Measurements from ENCODE around the gene KLF13.

DNA sequence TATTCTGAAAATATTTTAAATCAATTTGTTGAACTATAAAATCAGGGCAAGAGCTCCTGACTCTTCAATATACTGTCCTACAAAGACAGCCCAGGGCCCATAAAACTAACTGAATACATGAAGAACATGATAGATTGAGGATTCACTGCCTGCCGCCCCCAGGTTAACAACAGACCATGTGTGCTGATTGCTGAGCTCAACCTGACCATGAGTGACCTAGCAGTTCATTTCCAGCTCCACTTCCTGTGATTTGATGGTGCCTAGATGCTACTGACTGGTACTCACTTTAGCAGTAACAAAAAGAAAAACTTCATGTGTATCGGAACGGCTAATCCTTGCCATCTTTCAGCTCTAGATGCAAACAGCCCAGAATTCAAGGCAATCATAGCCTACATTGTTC is 9.6 kb upstream of the KLF13 start:
- TF ChIP-seq, protein P1, sequence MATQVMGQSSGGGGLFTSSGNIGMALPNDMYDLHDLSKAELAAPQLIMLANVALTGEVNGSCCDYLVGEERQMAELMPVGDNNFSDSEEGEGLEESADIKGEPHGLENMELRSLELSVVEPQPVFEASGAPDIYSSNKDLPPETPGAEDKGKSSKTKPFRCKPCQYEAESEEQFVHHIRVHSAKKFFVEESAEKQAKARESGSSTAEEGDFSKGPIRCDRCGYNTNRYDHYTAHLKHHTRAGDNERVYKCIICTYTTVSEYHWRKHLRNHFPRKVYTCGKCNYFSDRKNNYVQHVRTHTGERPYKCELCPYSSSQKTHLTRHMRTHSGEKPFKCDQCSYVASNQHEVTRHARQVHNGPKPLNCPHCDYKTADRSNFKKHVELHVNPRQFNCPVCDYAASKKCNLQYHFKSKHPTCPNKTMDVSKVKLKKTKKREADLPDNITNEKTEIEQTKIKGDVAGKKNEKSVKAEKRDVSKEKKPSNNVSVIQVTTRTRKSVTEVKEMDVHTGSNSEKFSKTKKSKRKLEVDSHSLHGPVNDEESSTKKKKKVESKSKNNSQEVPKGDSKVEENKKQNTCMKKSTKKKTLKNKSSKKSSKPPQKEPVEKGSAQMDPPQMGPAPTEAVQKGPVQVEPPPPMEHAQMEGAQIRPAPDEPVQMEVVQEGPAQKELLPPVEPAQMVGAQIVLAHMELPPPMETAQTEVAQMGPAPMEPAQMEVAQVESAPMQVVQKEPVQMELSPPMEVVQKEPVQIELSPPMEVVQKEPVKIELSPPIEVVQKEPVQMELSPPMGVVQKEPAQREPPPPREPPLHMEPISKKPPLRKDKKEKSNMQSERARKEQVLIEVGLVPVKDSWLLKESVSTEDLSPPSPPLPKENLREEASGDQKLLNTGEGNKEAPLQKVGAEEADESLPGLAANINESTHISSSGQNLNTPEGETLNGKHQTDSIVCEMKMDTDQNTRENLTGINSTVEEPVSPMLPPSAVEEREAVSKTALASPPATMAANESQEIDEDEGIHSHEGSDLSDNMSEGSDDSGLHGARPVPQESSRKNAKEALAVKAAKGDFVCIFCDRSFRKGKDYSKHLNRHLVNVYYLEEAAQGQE (IDR thresholded peaks at IDR 0.05; ENCODE audit: insufficient replicate concordance, low read depth) = no peak
- no peak for TF ChIP-seq CTCF (IDR thresholded peaks at IDR 0.05; ENCODE audit: insufficient read depth, low read length)
- no peak for TF ChIP-seq POLR2AphosphoS5 (IDR thresholded peaks at IDR 0.05; ENCODE audit: low read depth)
- no peak for TF ChIP-seq SPI1 (IDR thresholded peaks at IDR 0.05; ENCODE audit: borderline replicate concordance, low read depth)

All from HL-60 (cell line).